KMS-11 (cell line): ENCODE data around the gene GLCE.

Source experiments
- H2AFZ ChIP-seq: fragments of 200-600 bp; sonication (generic); 2 replicates; pipeline ENCODE4 v1.6.1; 2016; ENCODE audit warnings: antibody characterized with exemption, mixed run types, low read depth
- H3K27ac ChIP-seq: fragments of 200-600 bp; sonication (generic); 2 replicates; pipeline ENCODE4 v1.6.1; 2016; ENCODE audit warnings: mild to moderate bottlenecking, mixed run types
- H3K27me3 ChIP-seq: fragments of 200-600 bp; sonication (generic); 2 replicates; pipeline ENCODE4 v1.6.1; 2017; ENCODE audit warnings: mild to moderate bottlenecking, low read depth, mixed run types, moderate library complexity; ENCODE audit not compliant: insufficient read depth
- H3K36me3 ChIP-seq: fragments of 200-600 bp; sonication (generic); 2 replicates; pipeline ENCODE4 v1.6.1; 2017; ENCODE audit warnings: mild to moderate bottlenecking, mixed run types; ENCODE audit not compliant: insufficient read depth
- H3K4me1 ChIP-seq: fragments of 200-600 bp; sonication (generic); 2 replicates; pipeline ENCODE4 v1.6.1; 2016; ENCODE audit warnings: mild to moderate bottlenecking, low read depth, mixed run types; ENCODE audit not compliant: poor library complexity, severe bottlenecking
- H3K4me2 ChIP-seq: fragments of 200-600 bp; sonication (generic); 2 replicates; pipeline ENCODE4 v1.7.0; 2016; ENCODE audit warnings: mild to moderate bottlenecking, mixed run types
- H3K4me3 ChIP-seq: fragments of 200-600 bp; sonication (generic); IDR thresholded peaks from 2 replicates; pipeline ENCODE4 v1.6.1; 2017; ENCODE audit warnings: low read depth, low read length, mixed read lengths; ENCODE audit not compliant: insufficient read depth
- H3K79me2 ChIP-seq: fragments of 200-600 bp; sonication (generic); 2 replicates; pipeline ENCODE4 v1.6.1; 2016; ENCODE audit warnings: low read depth, mixed run types; ENCODE audit not compliant: insufficient read depth
- H3K9ac ChIP-seq: fragments of 200-600 bp; sonication (generic); 2 replicates; pipeline ENCODE4 v1.6.1; 2016; ENCODE audit warnings: mild to moderate bottlenecking, mixed run types
- H4K20me1 ChIP-seq: fragments of 200-600 bp; sonication (generic); 2 replicates; pipeline ENCODE4 v1.6.1; 2016; ENCODE audit warnings: mild to moderate bottlenecking, mixed run types; ENCODE audit not compliant: insufficient read depth
- TF ChIP-seq, protein P1 (sequence below): fragments of 200-600 bp; sonication (generic); conservative IDR thresholded peaks from 2 replicates; pipeline ENCODE4 v1.6.1; 2017; ENCODE audit warnings: low read depth, mild to moderate bottlenecking, antibody characterized with exemption, low read length, moderate library complexity, mixed read lengths

The GLCE gene

DNA sequence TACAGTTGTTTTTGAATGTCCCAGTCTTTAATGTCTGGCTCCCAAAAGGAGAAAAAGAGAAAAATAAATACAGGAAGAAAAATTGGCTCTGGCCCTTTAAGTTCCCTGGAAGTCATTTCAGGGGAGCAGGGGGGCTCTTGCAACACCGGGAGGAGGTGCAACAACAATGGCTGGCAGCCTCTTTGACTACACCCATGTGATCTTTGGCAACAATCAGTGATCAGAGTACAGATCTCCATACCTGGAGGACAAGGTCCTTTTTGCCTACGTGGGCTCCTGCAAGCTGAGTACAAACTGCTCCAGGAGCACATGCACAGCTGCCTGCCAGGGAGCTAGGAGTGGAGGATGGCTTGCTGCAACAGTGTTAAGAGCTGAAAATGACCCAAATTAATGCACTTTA lies 63.9 kb downstream of the GLCE start:
- no peaks in the 10 kb centered on the region for H3K36me3 ChIP-seq
- no peak overlapping the region for H3K4me2 ChIP-seq
- no peaks in the 10 kb centered on the region for H3K27me3 ChIP-seq
- no peak overlapping the region for H3K4me3 ChIP-seq
- no peak overlapping the region for H3K27ac ChIP-seq
- H3K79me2 ChIP-seq: no peaks in the 10 kb centered on the region
- no peaks in the 10 kb centered on the region for H4K20me1 ChIP-seq
- no peak overlapping the region for H2AFZ ChIP-seq
- TF ChIP-seq, protein P1, sequence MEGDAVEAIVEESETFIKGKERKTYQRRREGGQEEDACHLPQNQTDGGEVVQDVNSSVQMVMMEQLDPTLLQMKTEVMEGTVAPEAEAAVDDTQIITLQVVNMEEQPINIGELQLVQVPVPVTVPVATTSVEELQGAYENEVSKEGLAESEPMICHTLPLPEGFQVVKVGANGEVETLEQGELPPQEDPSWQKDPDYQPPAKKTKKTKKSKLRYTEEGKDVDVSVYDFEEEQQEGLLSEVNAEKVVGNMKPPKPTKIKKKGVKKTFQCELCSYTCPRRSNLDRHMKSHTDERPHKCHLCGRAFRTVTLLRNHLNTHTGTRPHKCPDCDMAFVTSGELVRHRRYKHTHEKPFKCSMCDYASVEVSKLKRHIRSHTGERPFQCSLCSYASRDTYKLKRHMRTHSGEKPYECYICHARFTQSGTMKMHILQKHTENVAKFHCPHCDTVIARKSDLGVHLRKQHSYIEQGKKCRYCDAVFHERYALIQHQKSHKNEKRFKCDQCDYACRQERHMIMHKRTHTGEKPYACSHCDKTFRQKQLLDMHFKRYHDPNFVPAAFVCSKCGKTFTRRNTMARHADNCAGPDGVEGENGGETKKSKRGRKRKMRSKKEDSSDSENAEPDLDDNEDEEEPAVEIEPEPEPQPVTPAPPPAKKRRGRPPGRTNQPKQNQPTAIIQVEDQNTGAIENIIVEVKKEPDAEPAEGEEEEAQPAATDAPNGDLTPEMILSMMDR: no peak
- H3K9ac ChIP-seq: no peak overlapping the region
- H3K4me1 ChIP-seq: no peaks in the 10 kb centered on the region

DNA sequence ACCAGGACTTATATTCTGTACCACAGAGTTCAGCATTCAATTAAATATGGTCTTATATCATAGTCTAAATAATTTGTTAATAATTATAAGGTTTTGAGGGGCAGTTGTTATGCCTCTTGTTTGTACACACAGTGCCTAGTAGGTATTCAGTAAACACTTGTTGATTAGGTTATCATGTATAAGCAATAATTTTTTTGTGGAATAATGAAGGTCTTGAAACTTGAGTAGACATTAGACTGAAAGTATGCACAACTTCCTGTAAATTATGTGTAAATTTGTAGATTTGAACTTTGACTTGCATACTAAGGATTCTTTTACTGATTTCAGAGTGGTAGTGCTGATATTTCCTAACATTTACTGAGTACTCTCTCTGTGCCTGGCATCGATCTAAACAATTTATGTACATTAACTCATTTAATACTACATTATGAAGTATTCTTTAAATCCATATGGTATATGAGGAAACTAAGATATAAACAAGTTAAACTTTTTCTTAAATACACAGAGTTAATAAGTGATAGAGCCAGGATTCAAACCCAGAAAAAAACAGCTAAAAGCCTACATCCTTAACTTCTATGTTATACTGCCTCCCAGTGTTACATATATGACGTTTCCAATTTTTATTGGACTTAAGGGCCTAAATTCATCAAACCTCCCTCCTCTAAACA lies 65.1 kb downstream of the GLCE start:
- Histone ChIP-seq H3K4me1 (no peaks in the 10 kb centered on the region), H3K4me2 (no peak overlapping the region), H3K36me3 (no peaks in the 10 kb centered on the region), H3K27me3 (no peaks in the 10 kb centered on the region), H2AFZ (no peak overlapping the region), H3K4me3 (no peak overlapping the region), H3K79me2 (no peaks in the 10 kb centered on the region), H3K27ac (no peak overlapping the region), H4K20me1 (no peaks in the 10 kb centered on the region), H3K9ac (no peak overlapping the region)
- TF ChIP-seq, protein P1: no peak

DNA sequence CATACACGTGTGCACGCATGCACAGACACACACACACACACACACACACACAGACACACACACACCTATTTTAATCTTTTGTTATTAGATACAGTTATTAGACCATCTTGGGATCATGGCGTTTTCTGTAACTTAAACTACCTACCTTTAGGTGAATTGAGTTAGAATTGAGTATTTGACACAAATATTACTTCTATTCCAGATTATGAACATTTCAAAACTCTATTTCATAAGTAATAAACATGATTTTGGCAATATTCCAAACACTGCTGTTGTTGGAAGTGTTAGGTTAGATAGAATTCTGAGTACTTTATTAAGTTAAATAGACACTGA lies 65.6 kb downstream of the GLCE start:
- no peak overlapping the region for H3K4me2 ChIP-seq
- H3K27ac ChIP-seq: no peak overlapping the region
- no peak overlapping the region for H3K9ac ChIP-seq
- no peak overlapping the region for H2AFZ ChIP-seq
- H3K36me3 ChIP-seq: no peaks in the 10 kb centered on the region
- H3K27me3 ChIP-seq: no peaks in the 10 kb centered on the region
- no peaks in the 10 kb centered on the region for H3K79me2 ChIP-seq
- TF ChIP-seq, protein P1: no peak
- no peak overlapping the region for H3K4me3 ChIP-seq
- no peaks in the 10 kb centered on the region for H4K20me1 ChIP-seq
- H3K4me1 ChIP-seq: no peaks in the 10 kb centered on the region

DNA sequence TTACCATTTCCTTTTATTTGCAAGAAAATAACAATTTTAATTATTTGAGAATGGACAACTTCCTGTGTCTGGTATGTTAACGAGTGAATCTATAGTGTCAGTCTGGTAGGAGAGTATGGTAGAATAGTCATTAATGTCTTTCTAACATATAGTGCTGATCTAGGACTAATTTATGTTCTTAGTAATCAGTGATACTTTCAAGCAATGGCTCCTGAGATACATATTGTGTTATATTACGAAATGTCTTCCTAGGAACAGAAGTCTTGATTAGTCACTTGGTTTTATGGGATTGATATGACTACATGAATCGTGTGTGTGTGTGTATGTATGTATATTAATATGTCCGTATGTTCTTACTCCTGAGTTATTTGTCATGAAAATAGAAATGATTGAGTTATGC lies 71.7 kb downstream of the GLCE start:
- Histone ChIP-seq H3K36me3 (no peaks in the 10 kb centered on the region), H3K27ac (no peak overlapping the region), H3K4me3 (no peak overlapping the region), H3K9ac (no peak overlapping the region), H3K4me2 (no peak overlapping the region), H3K27me3 (no peaks in the 10 kb centered on the region), H2AFZ (no peak overlapping the region), H4K20me1 (no peaks in the 10 kb centered on the region), H3K79me2 (no peaks in the 10 kb centered on the region), H3K4me1 (no peaks in the 10 kb centered on the region)
- TF ChIP-seq, protein P1: no peak
